ENCODE measurements around the gene FKBP9.
"Not testable (repeated sequence)": the region's sequence is repeated elsewhere in the genome, so short reads cannot be mapped to it uniquely, and the experiment has no call there.

FKBP9 gene, protein sequence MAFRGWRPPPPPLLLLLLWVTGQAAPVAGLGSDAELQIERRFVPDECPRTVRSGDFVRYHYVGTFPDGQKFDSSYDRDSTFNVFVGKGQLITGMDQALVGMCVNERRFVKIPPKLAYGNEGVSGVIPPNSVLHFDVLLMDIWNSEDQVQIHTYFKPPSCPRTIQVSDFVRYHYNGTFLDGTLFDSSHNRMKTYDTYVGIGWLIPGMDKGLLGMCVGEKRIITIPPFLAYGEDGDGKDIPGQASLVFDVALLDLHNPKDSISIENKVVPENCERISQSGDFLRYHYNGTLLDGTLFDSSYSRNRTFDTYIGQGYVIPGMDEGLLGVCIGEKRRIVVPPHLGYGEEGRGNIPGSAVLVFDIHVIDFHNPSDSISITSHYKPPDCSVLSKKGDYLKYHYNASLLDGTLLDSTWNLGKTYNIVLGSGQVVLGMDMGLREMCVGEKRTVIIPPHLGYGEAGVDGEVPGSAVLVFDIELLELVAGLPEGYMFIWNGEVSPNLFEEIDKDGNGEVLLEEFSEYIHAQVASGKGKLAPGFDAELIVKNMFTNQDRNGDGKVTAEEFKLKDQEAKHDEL

DNA sequence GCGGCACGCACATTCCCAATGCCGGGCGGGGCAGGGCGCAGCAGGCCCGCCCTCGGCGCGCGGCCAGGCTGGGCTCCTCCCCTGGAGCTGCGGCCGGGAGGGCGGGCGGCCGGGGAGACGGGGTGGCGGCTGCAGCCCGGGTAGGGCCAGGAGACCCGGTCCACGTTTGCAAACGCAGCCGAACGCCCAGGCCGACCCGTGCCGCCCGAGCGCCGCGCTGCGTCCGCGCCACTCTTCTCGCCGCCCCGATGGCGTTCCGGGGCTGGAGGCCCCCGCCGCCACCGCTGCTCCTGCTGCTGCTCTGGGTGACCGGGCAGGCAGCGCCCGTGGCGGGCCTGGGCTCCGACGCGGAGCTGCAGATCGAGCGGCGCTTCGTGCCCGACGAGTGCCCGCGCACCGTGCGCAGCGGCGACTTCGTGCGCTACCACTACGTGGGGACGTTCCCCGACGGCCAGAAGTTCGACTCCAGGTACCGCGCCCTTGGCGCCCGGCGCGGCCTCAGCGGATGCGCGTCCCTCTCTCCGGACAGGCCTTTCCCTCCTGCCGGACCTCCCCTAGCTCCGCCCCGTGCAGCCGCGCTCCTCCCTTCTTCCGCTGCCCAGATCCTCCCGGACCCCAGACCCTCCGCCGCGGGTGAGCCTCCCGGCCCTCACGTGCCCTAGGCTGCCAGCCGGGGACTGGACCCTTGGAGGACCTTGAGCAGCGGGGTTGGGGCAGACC lies at the start of gene FKBP9:
FKBP9 (plus strand) TSS at position 115 of the 720 bp plus-strand sequence; CDS start at position 249, 134 bp downstream.
- peak in 13 of 14 donors; percentile 33 to 76 (median 61) for DNase-seq

DNA sequence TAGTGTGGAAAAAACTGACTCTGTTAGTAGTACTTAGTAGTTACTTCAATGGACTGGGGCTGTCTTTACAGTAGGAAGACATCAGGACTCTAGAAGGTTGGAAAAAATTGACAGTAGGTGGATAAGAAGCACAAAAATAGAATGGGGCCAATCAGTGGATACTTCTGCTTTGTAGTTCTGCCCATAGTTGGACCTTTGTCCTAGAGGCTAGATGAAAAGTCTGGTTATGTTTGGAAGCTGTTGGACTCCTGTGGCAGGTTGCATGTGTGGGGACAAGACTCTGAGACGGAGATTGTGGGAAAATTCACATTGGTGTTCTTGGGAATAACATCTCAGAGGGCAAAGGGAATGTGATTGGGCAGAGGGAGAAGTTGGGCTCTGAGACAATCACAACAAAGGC lies 47.0 kb upstream of the FKBP9 start:
- no peak for DNase-seq

DNA sequence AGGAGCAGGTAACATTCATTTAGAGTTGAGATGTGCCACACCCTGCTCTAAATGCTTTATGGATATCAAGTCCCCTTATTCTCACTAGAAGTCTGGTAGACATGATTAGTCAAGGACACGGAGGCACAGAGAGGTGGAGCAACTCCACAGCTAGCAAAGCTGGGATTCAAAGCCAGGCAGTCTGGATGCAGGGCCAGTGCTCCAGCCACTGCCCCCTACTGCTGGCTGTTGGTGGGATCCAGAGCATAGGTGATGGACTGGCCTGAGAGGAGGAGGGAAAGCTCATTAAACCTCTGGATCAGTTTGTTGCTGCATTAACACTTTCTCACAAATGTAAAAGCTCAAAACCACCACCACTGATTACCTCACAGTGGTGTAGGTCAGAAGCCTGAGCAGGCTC lies 43.1 kb upstream of the FKBP9 start:
- no peak for DNase-seq

DNA sequence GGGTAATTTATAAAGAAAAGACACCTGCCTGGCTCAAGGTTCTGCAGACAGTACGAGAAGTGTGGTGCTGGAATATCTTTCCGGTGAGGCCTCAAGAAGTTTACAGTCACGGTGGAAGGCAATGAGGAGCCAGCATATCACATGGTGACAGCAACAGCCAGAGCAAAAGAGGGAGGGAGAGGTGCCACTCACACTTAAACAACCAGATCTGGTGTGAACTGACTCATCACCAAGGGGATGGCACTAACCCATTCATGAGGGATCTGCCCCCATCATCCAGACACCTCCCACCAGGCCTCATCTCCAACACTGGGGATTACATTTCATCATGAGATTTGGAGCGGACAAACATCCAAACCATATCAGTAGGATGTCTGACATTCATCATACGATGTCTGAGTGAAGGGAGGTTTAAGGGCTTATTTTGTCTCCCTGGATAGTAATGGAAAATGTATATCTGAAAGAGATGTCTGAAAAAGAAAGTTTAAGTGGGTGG lies 42.2 kb upstream of the FKBP9 start:
- DNase-seq: no peak

DNA sequence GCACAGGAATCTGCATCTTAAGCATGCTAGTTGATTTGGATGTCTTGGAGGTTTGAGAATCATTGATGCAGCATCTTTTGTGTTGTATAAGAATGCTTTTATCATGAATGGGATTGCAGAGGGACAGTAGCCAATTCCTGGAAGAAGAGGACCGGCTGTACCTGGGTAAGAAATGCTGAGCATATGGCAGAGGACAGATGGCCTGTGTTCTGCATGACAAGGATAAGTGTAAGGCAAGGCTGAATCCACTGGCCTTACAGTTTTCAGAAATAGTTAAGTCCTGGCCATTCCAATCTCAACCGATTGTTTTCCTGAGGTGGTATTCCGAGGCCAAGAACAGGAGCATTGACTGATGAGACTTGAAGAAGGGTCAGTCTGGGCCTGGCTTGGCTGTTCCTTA lies 41.2 kb upstream of the FKBP9 start:
- DNase-seq: peak in 2 of 14 donors; percentile 28 to 92

DNA sequence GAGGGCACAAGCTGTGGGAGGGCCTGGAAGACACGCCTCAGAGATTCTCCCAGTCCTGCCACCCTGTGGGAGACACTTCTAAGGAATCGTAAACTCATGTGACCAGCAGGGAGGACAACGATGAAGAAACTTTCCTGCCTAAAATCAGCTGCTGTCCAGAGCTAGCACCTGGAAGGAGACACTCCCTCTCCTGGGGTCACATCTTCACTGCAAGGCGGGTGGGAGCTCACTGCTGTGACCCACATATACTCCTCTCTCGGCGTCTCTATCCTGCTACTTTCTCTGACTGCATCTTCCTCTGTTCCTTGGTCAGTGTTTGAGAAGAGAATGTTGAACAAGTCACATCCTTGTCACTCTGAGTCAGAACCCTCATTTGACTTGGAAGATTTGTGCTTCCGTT lies 40.2 kb upstream of the FKBP9 start:
- not testable (repeated sequence) for DNase-seq

DNA sequence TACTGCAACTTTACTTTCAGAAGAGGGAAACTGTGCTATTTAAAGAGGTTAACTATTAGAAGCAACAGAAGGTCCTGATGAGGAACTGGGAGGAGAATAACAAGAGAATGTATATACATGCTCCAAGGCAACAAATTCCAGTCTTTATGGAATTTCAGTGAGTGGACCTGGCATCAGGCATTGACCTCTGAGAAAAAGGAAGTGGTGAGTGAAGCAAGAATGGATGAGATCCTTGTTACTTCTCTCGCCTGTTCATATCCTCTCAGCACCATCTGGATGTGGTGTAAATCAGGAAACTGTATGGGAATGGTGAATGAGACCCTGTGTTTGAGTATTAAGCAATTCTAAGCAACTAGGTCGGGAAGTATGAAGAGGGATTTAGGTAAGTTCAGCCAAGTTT lies 35.3 kb upstream of the FKBP9 start:
- no peak for DNase-seq

DNA sequence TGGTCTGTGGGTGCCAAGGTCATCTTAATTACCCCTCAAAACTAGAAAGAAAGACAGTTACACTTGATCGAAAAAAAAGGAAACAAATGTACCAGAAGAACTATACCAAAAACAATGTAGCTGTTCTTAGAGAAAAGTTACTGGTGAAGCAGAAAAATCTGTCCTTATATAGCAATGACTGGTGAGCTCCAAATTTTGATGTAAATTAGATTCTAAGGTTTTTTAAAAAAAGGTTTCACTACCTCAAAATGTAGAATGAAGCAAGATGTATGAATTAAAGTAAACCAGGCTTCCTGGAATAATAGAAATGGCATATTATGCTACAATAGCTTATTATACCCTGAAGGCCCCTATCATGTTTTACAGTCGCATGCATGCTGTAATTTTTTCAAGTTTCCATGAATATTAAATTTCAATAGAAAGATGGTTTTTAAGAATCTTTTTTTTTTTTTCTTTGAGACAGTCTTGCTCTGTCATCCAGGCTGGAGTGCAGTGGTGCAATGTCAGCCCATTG lies 28.4 kb upstream of the FKBP9 start:
- DNase-seq: no peak

DNA sequence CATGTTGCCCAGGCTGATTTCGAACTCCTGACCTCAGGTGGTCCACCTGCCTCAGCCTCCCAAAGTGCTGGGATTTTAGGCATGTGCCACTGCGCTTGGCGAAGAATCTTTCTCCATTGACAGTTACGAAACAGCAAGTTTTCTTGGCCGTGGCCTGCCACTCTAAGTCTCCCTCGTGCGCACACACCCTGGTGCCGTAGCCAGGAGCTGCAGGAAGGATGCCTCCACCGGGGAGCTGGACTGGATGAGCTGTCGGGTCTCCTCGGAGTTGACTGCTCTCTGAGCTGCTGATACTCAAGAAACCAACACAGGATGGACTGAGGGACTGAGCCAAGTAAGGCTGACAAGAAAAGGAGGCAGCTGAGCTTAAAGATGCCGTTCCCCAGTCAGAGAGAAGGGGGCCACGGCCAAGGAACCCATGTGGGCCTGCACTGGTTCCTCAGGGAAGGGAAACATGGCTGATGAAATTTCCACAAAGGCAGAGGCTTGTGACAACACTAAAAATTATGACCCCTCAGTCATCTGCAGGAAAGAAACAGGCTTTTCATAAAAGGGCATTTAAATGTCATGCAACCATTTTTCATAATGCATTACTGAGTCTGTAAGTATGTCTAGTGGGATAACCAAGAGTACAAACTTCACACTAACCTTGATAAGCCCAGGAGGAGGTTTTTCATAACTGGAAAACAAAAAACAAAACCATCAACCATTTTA lies 27.7 kb upstream of the FKBP9 start:
- no peak for DNase-seq

DNA sequence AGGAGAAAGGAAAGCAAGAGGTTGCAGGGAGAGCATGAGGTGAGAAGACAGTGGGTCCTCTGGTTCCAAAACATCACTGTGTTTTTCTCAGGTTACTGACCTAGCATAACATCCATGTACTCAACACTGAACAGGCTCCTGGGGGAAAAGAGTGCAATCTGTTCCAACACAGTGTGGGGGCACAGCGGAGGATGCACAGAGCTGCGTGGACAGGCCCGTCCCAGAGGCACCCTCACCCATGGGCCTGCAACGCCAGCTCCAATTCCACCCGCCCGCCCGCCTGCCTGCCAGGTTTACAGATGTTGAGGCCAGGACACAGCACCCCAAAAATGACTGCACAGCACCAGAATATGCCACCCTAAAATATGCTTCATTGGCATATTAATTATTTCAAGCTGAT lies 26.9 kb upstream of the FKBP9 start:
- DNase-seq: no peak

DNA sequence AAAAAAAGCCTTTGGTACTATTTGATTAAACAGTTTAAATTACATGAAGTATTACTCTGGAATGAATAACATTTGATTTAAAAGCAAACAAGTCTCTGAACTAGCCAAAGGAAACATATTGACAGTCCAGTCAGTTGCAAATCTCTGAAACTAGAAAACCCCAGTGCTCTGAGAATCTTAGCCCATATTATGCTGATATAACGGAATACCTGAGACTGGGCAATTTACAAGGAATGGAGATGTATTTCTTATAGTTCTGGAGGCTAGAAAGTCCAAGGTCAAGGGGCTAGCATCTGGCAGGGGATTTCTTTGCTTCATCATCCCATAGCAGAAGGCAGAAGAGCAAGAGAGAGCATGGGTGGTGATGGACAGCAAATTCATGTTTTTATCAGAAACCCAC lies 21.7 kb upstream of the FKBP9 start:
- DNase-seq: no peak

DNA sequence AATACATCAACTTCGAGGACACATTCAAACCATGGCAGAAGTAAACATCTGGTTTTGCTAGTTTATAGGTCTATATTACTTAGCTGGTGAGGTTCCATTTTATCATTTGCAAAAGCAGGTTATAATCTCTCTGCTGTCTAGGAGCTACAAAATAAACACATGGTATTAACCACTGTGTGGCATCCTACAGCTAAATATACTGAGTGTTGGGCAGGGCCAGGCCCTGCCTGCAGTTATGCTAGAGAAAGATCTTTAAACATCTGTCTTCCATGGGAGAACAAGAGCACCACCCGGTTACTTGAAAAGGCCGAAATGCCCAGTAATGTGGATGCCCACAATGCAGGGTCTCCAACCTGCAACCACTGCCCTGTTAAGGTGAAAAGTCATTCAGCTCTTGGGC lies 20.6 kb upstream of the FKBP9 start:
- DNase-seq: no peak

DNA sequence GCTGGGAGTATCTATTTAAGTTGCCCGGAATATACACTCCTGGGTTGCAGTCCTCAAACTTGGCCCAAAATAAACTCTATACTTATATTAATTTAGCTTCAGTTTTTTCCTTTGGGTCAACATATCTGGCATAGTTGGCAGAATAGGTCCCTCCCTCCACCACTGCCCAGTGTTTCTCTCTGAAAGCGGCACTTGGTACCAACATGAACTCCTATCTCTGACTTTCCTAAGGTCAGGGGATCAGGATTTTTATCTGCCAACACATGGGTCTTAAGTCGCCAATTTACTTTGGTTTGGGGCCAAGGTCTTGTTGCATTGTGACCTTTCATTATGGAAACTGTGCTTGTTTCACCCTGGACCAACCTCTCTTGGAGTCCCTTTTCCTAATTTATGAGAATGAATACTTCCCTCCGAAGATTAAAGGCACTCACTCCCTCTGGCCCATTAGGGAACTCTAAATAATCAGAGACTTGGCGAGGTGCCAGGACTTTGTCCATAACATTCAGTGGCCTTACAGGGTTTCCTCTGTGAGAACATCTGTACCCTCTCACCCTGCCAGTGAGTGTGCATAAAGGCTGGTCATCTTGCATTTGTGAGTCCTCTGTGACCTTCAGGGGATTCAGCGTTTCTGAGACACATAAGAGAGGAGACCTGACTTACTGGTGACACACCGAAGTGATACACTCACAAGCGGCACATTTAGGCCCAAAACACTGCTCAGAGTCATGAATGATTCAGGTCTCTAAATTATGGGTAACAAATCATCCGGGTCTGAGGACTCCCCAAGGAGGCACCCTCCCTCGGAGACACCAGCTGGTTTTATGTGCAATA lies 19.7 kb upstream of the FKBP9 start:
- no peak for DNase-seq

DNA sequence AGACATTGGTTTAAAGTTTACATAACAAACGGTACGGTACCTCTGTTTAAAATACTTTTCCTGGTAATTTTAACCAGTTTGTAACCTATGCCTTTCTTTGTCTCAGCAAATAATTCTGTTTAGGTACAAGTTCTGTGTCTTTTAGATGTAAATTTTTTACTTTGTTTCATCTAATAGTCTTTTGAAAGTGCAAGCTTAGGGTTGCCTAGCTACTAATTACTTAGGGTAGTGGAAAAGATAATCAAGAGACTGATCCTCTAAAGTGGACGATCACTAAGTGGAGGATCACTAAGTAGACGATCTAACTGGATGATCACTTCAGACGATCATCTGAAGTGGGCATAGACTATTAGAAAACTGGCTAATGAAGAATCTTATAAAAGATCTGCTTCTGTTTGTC lies 16.1 kb upstream of the FKBP9 start:
- DNase-seq: no peak

DNA sequence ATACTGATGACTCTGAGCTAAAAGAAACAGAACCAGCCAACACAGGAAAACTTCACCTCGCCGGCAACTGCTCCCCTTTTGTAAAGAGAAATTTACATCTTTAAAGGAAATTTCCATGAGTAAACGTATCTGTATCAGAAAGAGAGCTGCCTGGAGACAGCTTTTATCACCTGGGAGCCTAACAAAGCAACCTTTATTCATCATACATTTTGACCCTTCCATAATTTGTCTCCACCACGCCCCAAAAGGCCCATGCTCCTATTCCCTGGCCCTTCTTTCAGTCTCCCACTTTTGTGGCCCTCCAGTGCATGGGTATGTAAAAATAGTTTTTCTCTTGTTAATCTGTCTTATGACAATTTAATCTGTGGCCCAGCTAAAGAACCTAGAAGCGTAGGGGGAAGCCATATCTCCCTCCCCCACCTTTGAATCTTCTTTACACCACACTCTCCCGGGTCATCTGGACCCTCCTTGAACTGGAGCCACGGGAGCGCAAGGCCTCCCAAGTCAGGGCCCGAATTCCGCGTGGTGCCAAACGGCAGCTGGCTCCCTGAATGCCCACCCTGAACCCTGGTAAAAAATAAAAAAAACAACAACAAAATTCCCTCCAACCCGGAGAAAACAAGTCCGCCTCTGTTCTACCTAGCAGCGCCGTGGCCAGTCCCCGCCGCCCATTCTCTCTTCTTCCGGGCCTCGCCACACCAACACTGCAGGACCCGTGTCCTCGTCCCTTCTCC lies 15.4 kb upstream of the FKBP9 start:
- no peak for DNase-seq

DNA sequence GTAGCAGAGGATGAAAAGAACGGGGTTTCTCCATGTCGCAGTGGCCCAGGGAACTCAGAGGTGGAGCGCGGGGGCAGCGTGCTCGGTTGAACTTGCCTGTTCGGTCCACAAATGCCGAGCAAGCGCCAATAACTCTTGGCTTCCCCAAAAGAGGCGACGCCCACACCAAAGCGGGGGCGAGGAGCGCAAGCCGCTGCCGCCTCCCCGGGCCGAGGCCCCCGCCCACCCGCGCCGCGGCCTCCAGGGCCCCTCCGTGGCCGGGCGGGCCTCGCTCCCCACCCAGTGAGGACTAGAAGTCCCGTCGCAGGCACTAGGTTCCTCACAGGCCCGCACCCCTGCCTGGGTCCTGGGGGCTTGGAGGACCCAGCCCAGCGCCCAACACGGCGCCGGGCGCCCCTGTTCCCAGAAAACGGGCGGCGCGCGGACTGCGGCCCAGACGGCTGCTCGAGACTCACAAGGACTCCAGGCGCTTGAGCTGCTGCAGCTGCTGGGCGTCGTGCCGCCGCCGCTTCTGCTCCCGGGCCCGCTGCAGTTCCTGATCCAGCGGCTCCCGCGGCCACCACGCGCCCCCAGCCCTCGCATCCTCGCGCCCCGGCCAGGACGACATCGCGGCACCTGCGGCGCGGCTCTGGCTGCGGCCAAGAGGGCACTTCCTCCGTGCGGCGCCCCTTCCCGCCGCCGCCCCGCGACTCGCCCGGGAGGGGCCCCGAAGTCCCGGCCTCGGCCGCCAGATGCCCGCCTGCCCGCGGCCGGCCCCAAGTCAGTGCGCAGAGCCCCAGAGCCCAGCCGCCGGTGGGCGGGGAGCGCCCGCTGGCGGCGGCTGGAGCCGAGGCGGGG lies 14.6 kb upstream of the FKBP9 start:
- peak; percentile 12 to 85 (median 68) for DNase-seq

DNA sequence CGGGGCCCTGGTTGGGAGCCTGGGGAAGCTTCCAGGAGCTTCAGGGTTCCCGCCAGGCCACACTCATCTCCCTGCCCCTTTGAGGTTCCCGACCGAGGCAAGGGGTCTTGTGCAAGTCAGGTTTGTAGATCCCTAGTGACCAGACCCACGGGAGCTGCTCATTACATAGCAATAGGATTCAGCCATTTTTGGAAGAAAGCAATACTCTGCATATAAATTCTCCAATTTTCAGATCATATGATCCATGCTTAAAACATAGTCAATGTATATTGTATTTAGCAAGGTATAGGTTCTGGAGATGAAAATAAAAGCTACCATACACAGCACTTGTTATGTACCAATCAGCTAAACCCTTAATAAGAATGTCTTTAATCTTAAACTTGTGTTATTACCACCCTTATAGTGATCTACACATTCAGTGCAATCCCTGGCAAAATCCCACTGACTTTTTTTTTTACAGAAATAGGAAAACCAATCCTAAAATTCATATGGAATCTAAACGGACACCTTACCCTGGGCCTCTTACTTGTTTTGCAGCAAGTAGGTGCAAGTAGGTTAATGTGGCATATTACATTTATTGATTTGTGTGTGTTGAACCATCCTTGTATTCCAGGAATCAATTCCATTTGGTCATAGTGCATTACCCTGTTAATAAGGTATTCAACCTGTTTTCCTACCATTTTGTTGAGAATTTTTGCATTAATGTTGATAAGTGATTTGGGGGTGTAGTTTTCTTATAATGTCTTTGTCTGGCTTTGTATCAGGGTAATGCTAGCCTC lies 13.8 kb upstream of the FKBP9 start:
- no peak for DNase-seq

DNA sequence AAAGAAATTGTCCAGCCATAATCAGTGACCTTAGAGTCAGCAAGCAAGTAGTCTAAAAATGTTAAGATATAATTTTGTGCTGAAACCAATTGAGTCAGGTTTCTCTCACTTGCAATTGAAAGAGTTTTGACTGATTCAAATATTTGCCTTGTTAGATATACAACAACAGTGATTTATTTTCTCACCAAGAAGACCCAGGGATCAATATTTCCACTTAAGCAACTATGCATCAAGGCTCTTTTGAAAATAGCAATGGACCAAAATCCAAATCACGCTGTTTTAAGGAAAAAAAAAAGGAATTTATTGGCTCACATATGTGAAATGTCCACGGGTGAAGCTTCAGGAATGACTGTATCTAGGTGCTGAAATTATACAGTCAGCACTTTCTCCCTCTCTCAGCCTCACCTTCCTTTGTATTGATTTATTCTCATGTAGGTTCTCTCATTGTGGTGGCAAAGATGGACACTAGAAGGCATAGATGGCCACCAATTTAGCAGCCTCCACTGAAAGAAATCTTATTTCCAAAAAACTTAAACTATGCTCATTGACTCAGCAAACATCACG lies 9.7 kb upstream of the FKBP9 start:
- no peak for DNase-seq

DNA sequence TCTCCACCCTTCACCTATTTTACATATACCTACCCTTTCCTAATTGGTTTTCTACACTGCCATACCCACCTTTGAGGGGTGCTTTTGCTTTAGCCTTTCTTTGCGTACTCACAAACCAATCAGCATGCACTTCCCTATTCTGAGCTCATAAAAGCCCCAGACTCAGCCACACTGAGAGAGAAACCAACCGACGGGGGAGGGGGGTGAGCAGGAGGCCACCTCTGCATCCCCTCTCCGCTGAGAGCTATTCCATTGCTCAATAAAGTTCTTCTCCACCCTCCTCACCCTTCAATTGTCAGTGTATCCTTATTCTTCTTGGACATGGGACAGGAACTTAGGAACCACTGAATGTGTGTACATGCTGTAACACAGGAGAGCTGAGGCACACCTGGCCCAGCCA lies 9.0 kb upstream of the FKBP9 start:
- DNase-seq: no peak
